Activated CD8-positive, alpha-beta memory T cell treated with anti-CD3 and anti-CD28 coated beads for 4 hours (primary cell): ENCODE measurements around the gene HLCS.

Source experiments
- DNase-seq, 2 donors: peaks; one replicate each; pipeline ENCODE4 v3.0.0-alpha.2; 2020; ENCODE audit warnings: low read depth in 2 of 2

The HLCS gene

DNA sequence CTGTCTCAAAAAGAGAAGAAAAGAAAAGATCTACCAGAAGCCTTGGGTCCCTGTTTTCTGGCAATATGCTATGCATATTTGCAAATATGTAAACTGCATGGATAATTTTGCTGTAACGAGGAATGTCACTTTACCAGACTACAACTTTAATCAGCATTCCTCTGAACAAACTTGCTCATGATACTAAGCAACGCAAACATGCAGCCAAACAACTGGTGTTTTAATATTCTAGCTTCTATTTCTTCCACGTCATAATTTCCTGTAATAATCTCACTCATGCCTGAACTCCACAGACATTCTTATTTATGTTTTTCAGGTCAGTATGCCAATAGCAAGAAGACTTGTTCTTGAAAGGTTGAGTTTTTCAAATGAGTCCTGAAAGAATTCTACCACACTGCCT, 153.4 kb downstream of the HLCS start:
- no peak for DNase-seq

DNA sequence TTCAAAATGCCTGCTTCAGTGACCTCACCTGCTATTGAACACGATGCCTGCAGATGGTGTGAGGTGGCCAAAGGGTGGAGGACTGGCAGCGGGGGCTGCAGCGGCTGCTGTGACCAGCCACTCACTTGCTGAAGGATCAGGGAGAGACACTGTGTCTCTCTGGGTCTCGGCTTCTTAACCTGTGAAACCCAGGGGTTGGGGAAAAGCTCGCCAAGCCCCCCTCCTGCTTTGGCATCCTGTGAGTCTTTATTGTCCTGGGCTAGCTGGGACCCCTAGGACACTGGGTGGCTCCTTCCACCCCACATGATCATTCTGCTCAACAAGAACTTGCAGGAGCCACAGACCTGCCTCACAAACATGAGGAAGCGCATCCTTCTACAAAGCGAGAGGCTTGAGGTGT, 154.7 kb downstream of the HLCS start:
- DNase-seq, result no peak

- DNase-seq, result no peak
Observed at GRCh38 chr21:36810443-36810842, 156.0 kb downstream of the HLCS start.

DNA sequence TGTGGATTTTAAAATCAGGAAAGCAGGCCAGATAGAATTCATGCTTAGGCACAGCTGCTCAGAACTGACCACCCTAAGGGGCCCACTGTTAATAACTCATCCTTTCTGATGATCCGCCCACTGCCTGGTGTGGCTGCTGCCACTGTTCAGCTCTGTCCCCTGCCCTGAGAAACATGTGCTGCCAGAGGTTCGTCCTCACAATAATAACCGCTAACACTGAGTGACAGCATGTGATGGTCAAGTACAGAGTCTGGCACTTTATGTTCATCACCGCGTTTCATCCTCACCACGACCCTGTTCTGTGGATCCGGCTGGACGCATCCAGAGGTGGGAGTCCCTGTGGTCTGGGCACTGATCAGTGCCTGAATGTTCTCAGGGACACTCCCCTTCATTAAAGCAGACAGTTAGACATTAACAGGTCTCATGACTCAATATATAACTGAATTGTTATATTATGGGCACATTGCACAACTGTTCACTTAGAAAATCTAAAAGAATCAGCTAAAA, 159.0 kb downstream of the HLCS start:
- no peak for DNase-seq

DNA sequence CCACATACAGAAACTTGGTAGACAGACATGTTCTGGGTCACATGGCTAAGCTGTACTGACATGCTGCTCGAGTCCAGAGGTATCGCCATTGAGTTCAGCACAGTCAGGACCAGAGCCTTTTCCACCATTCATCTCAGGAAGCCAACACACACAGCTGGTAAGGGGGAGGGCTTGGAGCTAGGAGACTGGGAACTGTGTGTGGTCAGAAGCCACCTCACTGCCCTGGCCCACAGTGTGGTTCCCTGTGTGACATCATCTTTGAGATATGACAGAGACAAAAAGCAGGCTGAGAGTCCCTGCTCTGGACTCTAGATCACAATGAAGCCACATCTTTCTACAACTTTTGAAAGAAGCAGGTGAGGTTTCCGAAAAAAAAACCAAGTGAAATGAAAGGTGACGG, 160.4 kb downstream of the HLCS start:
- no peak for DNase-seq

DNA sequence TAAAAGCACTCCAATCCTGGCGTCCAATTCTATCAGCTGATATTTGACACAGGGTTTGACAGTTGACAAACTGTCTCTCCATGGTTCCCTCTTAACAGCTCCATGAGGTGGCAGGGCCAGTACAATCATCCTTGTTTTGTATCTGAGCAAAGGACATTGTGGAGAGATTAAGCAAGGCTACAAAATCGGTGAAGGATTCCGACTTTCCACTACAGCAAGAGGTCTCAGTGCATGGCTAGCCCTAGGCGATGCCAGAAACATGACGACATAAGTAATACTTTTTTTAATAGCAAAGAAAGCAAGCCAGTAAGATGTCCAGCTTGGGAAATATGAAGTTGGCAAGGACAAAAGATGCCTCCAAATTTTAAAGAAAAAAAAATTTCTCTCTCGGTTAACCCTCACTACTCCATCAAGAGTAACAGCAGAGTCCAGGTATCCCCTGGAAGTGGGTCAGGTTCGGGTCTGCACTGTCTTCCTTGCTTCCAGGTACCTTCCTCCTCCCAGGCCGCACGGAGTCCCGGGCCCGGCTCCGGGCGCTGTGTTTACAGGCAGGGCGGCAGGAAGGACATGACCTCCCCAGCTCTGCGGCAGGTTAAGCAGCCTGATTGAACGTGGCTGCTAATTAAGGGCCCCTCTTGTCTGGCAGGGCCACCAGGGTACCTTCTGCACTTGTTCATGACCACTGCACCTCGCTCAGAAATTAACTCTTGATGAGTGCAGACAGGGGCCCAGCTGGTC, 161.4 kb downstream of the HLCS start:
- no peak for DNase-seq

DNA sequence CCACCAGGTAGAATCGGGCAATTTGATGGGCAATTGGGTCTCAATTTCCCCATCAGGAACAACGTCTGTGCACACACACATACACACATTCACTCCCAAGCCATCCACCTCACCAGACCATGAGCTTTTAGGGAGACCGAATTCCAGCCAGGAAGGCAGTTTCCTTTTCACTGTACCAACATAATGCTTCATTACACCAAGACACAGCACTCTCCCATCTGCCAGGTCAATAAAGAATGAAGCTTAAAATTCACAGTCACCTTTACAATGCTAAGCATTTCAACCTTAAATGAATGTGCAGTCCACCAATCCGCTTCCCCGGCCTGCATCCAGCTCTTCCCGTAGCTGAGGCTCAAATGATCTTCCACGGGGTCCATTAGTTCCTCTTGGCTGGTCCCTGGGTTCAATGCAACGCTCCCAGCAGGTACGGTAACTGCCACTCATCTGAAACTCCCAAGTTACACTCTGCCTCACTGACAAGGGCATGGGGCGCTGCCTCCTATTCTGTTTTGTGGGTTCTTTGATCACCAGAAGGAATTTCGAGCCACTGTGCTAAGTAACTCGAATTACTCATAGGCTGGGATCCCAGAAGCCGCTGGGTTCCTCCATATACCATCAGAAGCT, 162.5 kb downstream of the HLCS start:
- DNase-seq, result no peak

DNA sequence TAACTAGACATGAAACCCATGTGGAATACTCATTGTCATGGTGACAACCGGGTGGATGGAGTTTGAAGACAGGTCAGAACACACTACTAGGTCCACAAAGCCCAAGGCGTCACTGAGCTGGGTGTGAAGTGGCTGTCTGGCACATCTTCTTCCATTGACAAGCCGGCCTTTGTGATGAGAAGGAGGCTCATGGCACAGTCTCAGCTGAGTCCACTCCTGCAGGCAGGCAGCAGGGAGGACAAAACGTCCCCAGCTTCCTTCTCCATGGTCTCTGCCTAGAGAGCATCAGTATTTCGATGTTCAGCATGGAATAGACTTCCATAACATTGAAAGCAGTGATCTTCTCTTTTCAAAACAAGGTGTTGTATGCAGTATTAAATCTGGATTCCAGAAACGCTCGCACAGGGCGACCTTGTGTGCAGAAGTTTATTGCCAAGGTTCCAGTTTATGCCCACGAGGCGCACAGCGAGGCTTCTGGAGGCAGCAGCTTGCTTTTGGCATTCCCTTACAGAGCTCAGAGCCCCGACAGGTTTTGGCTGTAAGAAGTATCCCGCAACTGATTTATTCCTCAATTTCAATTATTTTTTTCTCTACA, 163.3 kb downstream of the HLCS start:
- DNase-seq, result no peak

DNA sequence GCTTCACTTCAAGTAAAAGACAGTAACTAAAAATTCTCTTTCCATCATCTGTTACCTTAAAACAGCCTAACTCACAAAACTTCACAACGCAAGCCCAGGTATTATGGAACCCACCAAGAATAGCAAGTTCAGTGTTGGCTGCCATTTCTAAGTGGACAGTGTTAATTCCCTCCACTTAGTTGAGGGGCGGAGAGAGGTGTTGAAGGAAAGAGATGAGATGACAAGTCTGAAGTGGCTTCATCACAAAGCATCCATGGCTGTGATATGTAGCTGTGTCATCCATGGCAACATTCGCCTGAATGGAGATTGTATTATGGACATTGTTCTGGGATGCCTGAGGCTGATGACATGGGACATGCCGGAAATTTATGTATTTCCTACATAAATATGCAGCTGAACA, 165.7 kb downstream of the HLCS start:
- no peak for DNase-seq

DNA sequence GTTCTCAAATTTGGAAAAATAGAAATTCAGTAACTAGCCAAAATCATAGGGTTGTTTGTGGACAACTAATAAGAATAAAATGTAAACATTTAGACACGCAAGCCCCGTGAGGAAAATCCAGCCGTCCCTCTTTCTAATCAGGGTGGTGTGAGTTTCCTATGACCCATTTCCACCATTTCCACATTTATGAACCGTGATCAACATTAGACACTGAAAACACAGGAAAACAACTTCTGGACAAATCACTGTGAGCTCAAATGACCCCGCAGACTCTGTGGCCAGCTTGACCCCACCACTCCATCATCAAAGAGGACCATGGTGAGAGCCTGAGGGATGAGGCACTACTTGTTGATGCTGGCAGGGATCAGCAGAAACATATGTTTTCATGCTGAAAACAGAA, 166.6 kb downstream of the HLCS start:
- no peak for DNase-seq

DNA sequence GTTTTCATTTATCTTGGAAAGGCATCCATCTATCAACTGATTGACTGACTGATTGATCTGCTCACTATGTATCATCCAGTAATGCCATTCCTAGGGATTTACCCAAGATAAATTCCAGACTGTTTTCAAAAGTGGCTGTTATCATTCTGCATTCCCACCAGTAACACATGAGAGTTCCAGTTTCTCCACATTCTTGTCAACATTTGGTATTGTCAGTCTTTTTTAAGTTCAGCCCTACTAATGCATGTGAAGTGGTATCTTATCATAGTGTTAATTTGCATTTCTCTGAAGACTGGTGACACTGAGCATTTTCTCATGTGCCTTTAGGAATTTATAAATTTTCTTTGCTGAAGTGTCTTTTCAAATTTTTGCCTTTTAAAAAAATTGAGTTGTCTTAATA, 168.0 kb downstream of the HLCS start:
- DNase-seq, result no peak

GRCh38 chr21:36796070-36796469, 170.4 kb downstream of the HLCS start:
- no peak for DNase-seq

- no peak for DNase-seq
Observed at GRCh38 chr21:36792505-36792967, 173.9 kb downstream of the HLCS start.

DNA sequence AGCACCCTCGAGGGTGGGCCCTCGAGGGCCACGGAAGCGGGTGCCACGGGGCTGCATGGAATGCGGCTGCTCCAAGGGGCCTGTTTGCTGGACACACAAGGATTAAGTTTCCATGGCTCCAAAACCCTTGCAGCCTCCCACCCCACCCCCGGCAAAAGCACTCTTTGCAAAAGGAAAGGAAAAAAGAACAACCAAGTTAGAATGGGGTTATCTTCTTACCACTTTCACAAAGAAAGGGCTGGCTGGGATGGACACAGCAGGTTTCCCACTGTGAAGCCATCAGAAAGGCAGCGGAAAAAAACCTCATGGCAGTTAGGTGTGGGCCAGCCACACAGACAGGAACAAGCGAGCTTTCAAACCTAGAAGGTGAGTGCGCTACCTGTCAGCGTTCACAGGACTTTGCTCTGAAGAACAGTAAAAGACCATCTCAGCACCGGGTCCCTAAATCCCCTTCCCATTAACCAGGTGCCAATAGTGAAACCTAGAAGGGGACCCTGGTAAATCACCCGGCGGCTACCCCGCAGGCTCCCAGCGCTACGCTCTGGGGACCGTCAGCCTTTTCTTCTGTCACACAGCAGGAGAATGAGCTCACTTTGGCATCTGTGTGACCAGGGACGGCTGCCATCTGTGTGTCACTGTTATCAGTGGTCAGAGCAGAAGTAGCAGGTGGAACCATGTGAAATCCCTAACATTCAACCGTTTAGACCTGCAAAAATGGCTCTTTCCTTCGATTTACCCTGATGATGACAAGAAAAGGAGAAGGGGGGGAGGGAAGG, 174.6 kb downstream of the HLCS start:
- no peak for DNase-seq

- no peak for DNase-seq
Observed at GRCh38 chr21:36791180-36791579, 175.3 kb downstream of the HLCS start.

- no peak for DNase-seq
Observed at GRCh38 chr21:36790616-36791015, 175.9 kb downstream of the HLCS start.

DNA sequence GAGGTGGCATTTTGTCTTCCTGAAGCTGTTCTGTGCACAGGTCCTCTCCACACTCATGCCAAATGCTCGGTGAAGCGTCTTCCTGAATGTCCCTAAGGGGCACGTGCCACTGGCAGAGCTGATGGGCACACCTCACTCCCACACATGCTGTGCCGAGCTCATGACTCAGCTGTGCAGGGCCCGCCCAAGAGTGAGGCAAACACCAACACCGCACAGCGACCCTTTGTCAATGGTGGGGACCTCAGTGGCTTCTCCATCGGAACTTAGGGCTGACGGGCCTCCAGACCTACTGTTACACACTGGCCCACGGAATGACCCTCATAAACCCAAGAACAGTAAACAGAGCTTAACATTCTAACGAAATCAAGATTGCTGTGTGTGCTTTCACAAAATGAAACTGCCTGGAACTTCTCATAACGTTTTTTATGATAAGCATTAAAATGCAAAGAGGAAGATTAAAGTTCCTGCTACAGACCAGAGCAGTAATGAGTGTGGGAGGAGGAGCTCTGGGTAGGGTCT, 178.3 kb downstream of the HLCS start:
- DNase-seq, result no peak

DNA sequence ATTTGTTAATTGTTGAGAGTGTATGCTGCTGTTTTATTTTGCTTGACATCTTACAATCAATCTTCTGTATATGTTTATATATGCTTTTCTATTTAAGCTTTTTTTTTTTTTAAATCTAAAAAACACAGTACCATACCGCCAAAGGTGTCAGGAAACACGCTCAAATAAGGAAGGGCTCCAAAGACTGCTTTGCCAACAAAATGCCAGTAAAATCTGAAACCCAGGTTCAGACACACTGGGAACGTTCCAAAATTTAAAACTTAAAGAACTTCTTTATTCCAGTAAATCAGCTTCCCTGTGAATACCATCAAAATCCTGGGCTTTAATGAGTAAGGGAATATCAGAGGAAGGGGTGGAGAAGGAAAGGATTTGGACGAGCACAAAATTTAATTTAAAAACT, 180.3 kb downstream of the HLCS start:
- no peak for DNase-seq

- no peak for DNase-seq
Observed at GRCh38 chr21:36785615-36786014, 180.9 kb downstream of the HLCS start.

GRCh38 chr21:36784947-36785346, 181.5 kb downstream of the HLCS start:
- DNase-seq, result no peak

DNA sequence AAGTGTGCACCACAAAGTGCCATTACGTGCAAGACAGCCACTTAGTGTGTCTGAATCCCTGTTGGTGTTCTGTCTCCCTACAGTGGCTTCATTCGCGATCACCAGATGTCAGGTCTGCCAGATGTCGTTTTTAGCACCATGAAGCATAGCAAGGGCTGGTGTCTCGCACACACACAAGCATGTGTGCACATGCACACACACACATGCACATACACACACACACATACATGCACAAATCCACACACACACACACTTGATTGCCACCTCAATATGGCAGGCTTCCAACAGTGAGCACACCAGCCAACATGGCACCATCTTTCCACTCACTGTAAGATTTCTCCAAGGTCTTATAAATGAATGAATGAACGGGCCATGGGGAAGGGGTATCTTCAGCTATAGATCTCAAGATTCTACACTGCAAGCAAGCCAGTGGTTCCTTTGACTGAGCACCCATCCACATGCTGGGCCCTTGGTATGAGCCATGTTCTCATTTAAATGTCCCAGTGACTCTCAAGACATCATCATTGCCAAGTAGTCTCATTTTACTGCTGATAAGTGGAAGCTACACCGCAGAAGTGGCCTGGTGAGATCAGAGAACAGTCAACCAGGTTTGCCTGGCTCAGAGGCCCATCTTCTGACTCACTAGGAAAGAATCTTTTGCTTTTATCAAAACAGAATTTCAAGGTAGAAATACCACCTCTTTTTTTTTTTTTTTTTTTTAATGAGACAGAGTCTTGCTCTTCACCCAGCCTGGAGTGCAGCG, 182.7 kb downstream of the HLCS start:
- no peak for DNase-seq
